Suprapubic skin (tissue), 4 donors: ENCODE results near the gene ARID1A.

Experiments
- EP300 ChIP-seq: sonication (generic); formaldehyde crosslinking; IDR thresholded peaks from one replicate; pipeline ENCODE4 v1.6.1; 2017; ENCODE audit warnings: antibody characterized with exemption
- POLR2A ChIP-seq, 2 donors: fragments of 450-650 bp; IDR thresholded peaks; one replicate each; pipeline ENCODE4 v1.6.1; 2017; ENCODE audit warnings: antibody characterized with exemption in 2 of 2, mild to moderate bottlenecking in 2 of 2, moderate library complexity in 2 of 2
- POLR2AphosphoS5 ChIP-seq, 3 donors: sonication (generic); formaldehyde crosslinking; IDR thresholded peaks; one replicate each; pipeline ENCODE4 v1.6.1; 2017; ENCODE audit warnings: antibody characterized with exemption in 3 of 3
- TF ChIP-seq, protein P1 (sequence below), 2 donors: fragments of 200-600 bp in 1 of 2; fragments of 450-650 bp in 1 of 2; sonication (generic) in 1 of 2; IDR thresholded peaks; one replicate each; pipeline ENCODE4 v1.5.1; 2016 to 2019; ENCODE audit warnings: antibody characterized with exemption in 2 of 2, mild to moderate bottlenecking in 1 of 2, moderate library complexity in 1 of 2

DNA sequence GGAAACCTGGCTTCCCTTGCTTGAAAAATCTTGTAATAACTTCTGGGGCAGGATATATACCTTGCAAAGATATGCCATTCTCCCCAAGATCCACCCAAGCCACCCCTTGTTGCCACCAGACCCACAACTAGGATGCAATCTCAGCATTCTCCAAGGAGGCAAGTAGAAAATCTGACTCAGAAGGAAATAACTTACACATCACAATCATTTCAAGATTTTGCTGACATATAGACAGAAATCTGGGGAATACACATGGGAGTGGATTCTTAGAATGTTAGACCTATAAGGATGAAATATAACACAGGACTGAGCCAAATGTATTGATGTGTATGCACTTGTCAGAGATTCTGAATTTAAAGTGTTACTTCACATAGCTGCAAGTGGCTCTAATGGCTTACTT is 115.9 kb downstream of the ARID1A start:
- TF ChIP-seq POLR2AphosphoS5 (IDR thresholded peaks at IDR 0.05) (no peak), POLR2A (IDR thresholded peaks at IDR 0.05) (no peak), EP300 (no peak)
- TF ChIP-seq, protein P1, sequence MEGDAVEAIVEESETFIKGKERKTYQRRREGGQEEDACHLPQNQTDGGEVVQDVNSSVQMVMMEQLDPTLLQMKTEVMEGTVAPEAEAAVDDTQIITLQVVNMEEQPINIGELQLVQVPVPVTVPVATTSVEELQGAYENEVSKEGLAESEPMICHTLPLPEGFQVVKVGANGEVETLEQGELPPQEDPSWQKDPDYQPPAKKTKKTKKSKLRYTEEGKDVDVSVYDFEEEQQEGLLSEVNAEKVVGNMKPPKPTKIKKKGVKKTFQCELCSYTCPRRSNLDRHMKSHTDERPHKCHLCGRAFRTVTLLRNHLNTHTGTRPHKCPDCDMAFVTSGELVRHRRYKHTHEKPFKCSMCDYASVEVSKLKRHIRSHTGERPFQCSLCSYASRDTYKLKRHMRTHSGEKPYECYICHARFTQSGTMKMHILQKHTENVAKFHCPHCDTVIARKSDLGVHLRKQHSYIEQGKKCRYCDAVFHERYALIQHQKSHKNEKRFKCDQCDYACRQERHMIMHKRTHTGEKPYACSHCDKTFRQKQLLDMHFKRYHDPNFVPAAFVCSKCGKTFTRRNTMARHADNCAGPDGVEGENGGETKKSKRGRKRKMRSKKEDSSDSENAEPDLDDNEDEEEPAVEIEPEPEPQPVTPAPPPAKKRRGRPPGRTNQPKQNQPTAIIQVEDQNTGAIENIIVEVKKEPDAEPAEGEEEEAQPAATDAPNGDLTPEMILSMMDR (IDR thresholded peaks at IDR 0.05), result no peak
